HepG2 (cell line): ENCODE data around the gene COPE. TPM values are rescaled to one million over a fixed set of nuclear protein-coding genes. Genes with fewer than 3 reads are reported as not detected.

Source experiments
- BCL6 ChIP-seq: IDR thresholded peaks from 2 replicates; pipeline ENCODE4 v1.6.1; 2016; ENCODE audit warnings: missing genetic modification reagents, missing compliant biosample characterization
- GLI4 ChIP-seq: sonication (generic); formaldehyde crosslinking; IDR thresholded peaks from 2 replicates; pipeline ENCODE4 v1.5.1; 2020; ENCODE audit warnings: missing genetic modification reagents, mild to moderate bottlenecking, moderate library complexity, borderline replicate concordance
- IKZF4 ChIP-seq: sonication (generic); formaldehyde crosslinking; IDR thresholded peaks from 2 replicates; pipeline ENCODE4 v1.5.1; 2020; ENCODE audit warnings: borderline replicate concordance, mild to moderate bottlenecking, low read depth, missing genetic modification reagents; ENCODE audit errors: not compliant biosample characterization
- NFKB2 ChIP-seq: sonication (generic); formaldehyde crosslinking; IDR thresholded peaks from 2 replicates; pipeline ENCODE4 v1.4.0; 2020; ENCODE audit warnings: missing genetic modification reagents, borderline replicate concordance
- NR2F1 ChIP-seq, 2 experiments: fragments of 450-650 bp in 1 of 2; formaldehyde crosslinking in 1 of 2; IDR thresholded peaks; 2 replicates each; pipeline versions ENCODE4 v1.5.0 to v1.6.1; 2016 to 2020; ENCODE audit warnings: mild to moderate bottlenecking in 1 of 2, missing compliant biosample characterization in 1 of 2, missing genetic modification reagents in 1 of 2, moderate library complexity in 1 of 2
- PAWR ChIP-seq: sonication (generic); formaldehyde crosslinking; IDR thresholded peaks from 2 replicates; pipeline ENCODE4 v1.4.0; 2020; ENCODE audit warnings: missing genetic modification reagents, mild to moderate bottlenecking, borderline replicate concordance
- TAF15 ChIP-seq: fragments of 200-400 bp; formaldehyde crosslinking; IDR thresholded peaks from one replicate; pipeline ENCODE4 v1.6.1; 2018; ENCODE audit warnings: mild to moderate bottlenecking, low read depth, low read length; ENCODE audit not compliant: poor library complexity, severe bottlenecking
- TMF1 ChIP-seq: sonication (generic); formaldehyde crosslinking; IDR thresholded peaks from 2 replicates; pipeline ENCODE4 v1.8.1; 2022; ENCODE audit warnings: low read depth, missing genetic modification reagents
- YY1 ChIP-seq: IDR thresholded peaks from 2 replicates; pipeline ENCODE4 v1.6.1; 2011; ENCODE audit warnings: low read length, low read depth, moderate library complexity, mild to moderate bottlenecking; ENCODE audit not compliant: insufficient read depth, insufficient replicate concordance
- ZBTB34 ChIP-seq: sonication (generic); formaldehyde crosslinking; IDR thresholded peaks from 2 replicates; pipeline ENCODE4 v1.8.0; 2022; ENCODE audit warnings: mild to moderate bottlenecking, missing genetic modification reagents
- ZFP1 ChIP-seq: IDR thresholded peaks from 2 replicates; pipeline ENCODE4 v1.6.1; 2016
- ZNF121 ChIP-seq: sonication (generic); formaldehyde crosslinking; IDR thresholded peaks from 2 replicates; pipeline ENCODE4 v1.5.0; 2020; ENCODE audit warnings: mild to moderate bottlenecking, missing genetic modification reagents
- ZNF230 ChIP-seq: sonication (generic); formaldehyde crosslinking; IDR thresholded peaks from 2 replicates; pipeline ENCODE4 v1.4.0; 2020; ENCODE audit warnings: mild to moderate bottlenecking, missing genetic modification reagents
- ZNF451 ChIP-seq: sonication (generic); formaldehyde crosslinking; IDR thresholded peaks from 2 replicates; pipeline ENCODE4 v1.5.0; 2020; ENCODE audit warnings: mild to moderate bottlenecking, missing genetic modification reagents
- ZNF543 ChIP-seq: sonication (generic); formaldehyde crosslinking; IDR thresholded peaks from 2 replicates; pipeline ENCODE4 v1.4.0; 2020; ENCODE audit warnings: mild to moderate bottlenecking, missing genetic modification reagents
- ZNF567 ChIP-seq: sonication (generic); formaldehyde crosslinking; IDR thresholded peaks from 2 replicates; pipeline ENCODE4 v1.8.1; 2023; ENCODE audit warnings: mild to moderate bottlenecking, missing genetic modification reagents, borderline replicate concordance
- ZNF841 ChIP-seq: sonication (generic); formaldehyde crosslinking; IDR thresholded peaks from 2 replicates; pipeline ENCODE4 v1.8.1; 2023; ENCODE audit warnings: missing genetic modification reagents, borderline replicate concordance
- polyA plus RNA-seq, 8 experiments: library from polyadenylated mRNA; depleted of rRNA in 3 of 8; stranded (reverse) in 7 of 8; unstranded in 1 of 8; fragments of >200 nt; fragmentation: Illumina TruSeq in 4 of 8; extraction: Trizol in 4 of 8; gene quantifications; 2 replicates each; pipeline versions ENCODE4 v1.2.1 to v1.2.3, GENCODE V29; 2011 to 2016; ENCODE audit warnings: low read depth in 4 of 8, missing spikeins in 1 of 8, mixed read lengths in 1 of 8; ENCODE audit not compliant: insufficient read depth in 1 of 8
- total RNA-seq, 5 experiments: library from RNA; depleted of rRNA; stranded (reverse); fragments of >200 nt; fragmentation: Illumina TruSeq; extraction: Trizol; gene quantifications; 2 replicates each; pipeline ENCODE4 v1.2.3, GENCODE V29; 2016; ENCODE audit warnings: low read depth in 1 of 5
- TF ChIP-seq, protein P1 (sequence below): sonication (generic); formaldehyde crosslinking; IDR thresholded peaks from 2 replicates; pipeline ENCODE4 v1.9.0; 2021; ENCODE audit warnings: missing genetic modification reagents, borderline replicate concordance
- TF ChIP-seq, protein P2 (sequence below): fragments of 450-650 bp; IDR thresholded peaks from 2 replicates; pipeline ENCODE4 v1.6.1; 2017
- TF ChIP-seq, protein P3 (sequence below): sonication (generic); formaldehyde crosslinking; IDR thresholded peaks from 2 replicates; pipeline ENCODE4 v1.8.1; 2022; ENCODE audit warnings: mild to moderate bottlenecking, missing genetic modification reagents

Gene COPE
- total and polyA plus RNA-seq, 2 of the 13 experiments (the other 11 are each of a cell fraction or from before 2014, with no cell fraction given) = 189 to 205 TPM

DNA sequence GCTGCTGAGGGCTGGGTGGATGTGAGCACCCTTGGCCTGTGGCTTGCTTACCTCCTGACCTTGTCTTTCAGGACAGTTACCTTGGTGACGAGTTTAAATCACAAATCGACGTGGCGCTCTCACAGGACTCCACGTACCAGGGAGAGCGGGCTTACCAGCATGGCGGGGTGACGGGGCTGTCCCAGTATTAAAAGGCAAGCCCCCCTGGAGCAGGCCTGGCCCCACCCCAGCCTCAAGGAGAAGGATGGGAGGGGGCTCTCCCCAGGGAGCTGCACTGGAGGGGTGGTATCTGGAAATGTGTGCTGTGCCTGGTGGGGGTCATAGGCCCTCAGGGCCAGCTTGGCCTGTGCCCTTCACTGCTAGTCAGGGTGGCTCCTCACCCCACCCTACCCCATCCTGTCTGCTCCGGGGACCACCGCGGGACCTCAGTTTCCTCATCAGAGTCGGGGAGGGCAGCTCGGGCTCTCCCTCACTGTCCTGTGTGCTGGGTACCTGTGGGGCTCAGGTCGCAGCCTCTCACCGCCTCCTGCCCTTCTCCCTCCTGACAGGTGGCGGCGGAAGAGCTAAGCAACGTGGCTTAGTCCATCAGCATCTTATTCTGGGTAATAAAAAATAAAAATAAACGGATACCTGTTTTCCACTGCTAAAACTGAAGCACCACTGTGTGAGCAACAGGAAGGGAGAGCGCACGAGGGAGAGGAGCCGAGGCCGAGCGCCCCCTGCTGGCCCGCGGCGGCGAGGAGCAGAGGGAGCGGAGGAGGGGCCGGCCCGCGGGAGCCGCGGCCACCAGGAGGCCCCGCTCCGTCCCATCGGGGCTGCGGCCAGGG lies 53.0 kb downstream of the COPE start (continued):
- TF ChIP-seq, protein P1, sequence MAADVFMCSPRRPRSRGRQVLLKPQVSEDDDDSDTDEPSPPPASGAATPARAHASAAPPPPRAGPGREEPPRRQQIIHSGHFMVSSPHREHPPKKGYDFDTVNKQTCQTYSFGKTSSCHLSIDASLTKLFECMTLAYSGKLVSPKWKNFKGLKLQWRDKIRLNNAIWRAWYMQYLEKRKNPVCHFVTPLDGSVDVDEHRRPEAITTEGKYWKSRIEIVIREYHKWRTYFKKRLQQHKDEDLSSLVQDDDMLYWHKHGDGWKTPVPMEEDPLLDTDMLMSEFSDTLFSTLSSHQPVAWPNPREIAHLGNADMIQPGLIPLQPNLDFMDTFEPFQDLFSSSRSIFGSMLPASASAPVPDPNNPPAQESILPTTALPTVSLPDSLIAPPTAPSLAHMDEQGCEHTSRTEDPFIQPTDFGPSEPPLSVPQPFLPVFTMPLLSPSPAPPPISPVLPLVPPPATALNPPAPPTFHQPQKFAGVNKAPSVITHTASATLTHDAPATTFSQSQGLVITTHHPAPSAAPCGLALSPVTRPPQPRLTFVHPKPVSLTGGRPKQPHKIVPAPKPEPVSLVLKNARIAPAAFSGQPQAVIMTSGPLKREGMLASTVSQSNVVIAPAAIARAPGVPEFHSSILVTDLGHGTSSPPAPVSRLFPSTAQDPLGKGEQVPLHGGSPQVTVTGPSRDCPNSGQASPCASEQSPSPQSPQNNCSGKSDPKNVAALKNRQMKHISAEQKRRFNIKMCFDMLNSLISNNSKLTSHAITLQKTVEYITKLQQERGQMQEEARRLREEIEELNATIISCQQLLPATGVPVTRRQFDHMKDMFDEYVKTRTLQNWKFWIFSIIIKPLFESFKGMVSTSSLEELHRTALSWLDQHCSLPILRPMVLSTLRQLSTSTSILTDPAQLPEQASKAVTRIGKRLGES (CRISPR knock-in tag) = no peak
- TF ChIP-seq, protein P2, sequence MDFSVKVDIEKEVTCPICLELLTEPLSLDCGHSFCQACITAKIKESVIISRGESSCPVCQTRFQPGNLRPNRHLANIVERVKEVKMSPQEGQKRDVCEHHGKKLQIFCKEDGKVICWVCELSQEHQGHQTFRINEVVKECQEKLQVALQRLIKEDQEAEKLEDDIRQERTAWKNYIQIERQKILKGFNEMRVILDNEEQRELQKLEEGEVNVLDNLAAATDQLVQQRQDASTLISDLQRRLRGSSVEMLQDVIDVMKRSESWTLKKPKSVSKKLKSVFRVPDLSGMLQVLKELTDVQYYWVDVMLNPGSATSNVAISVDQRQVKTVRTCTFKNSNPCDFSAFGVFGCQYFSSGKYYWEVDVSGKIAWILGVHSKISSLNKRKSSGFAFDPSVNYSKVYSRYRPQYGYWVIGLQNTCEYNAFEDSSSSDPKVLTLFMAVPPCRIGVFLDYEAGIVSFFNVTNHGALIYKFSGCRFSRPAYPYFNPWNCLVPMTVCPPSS = no peak
- TF ChIP-seq ZBTB34 (CRISPR knock-in tag) (no peak), ZNF121 (CRISPR knock-in tag) (no peak), ZNF543 (CRISPR knock-in tag) (no peak), NFKB2 (CRISPR knock-in tag) (no peak), ZNF451 (CRISPR knock-in tag) (no peak), ZNF841 (no peak), BCL6 (CRISPR knock-in tag) (no peak), NR2F1 (CRISPR knock-in tag; IDR thresholded peaks at IDR 0.05) (no peak), IKZF4 (CRISPR knock-in tag) (no peak), YY1 (peak; percentile 62), PAWR (no peak), ZNF230 (CRISPR knock-in tag) (no peak), GLI4 (no peak), ZNF567 (CRISPR knock-in tag) (no peak), ZFP1 (no peak), TMF1 (CRISPR knock-in tag) (no peak), TAF15 (peak; percentile 75)
- TF ChIP-seq, protein P3, sequence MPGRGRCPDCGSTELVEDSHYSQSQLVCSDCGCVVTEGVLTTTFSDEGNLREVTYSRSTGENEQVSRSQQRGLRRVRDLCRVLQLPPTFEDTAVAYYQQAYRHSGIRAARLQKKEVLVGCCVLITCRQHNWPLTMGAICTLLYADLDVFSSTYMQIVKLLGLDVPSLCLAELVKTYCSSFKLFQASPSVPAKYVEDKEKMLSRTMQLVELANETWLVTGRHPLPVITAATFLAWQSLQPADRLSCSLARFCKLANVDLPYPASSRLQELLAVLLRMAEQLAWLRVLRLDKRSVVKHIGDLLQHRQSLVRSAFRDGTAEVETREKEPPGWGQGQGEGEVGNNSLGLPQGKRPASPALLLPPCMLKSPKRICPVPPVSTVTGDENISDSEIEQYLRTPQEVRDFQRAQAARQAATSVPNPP (CRISPR knock-in tag) = no peak
